ENCODE results near the gene CDC26.
A peak's percentile ranks its signal among the peaks of the same experiment; 100 is the strongest.
"Not testable (repeated sequence)": the region's sequence is repeated elsewhere in the genome, so short reads cannot be mapped to it uniquely, and the experiment has no call there.

The CDC26 gene

GRCh38 chr9:113275157-113276131, at the start of gene CDC26, which contains the start of gene PRPF4:
CDC26 (minus strand) TSS chr9:113275572; CDS start chr9:113272507, 3,065 bp downstream.
PRPF4 (plus strand) TSS chr9:113275658; CDS start chr9:113275744, 86 bp downstream.
- peak; percentile 94 to 96 for DNase-seq

- DNase-seq: no peak
Observed at GRCh38 chr9:113322671-113323070, 47.3 kb upstream of the CDC26 start.

- no peak for DNase-seq
Observed at GRCh38 chr9:113320051-113320450, 44.7 kb upstream of the CDC26 start.

GRCh38 chr9:113319054-113319453, 43.7 kb upstream of the CDC26 start:
- DNase-seq: no peak

GRCh38 chr9:113317777-113318176, 42.4 kb upstream of the CDC26 start:
- DNase-seq: no peak

GRCh38 chr9:113316030-113316429, 40.7 kb upstream of the CDC26 start:
- DNase-seq: no peak

- no peak for DNase-seq
Observed at GRCh38 chr9:113315231-113315630, 39.9 kb upstream of the CDC26 start.

- DNase-seq: no peak
Observed at GRCh38 chr9:113313261-113313660, 37.9 kb upstream of the CDC26 start.

- DNase-seq: no peak
Observed at GRCh38 chr9:113311961-113312360, 36.6 kb upstream of the CDC26 start.

- no peak for DNase-seq
Observed at GRCh38 chr9:113310538-113310937, 35.2 kb upstream of the CDC26 start.

GRCh38 chr9:113309204-113309813, 33.9 kb upstream of the CDC26 start:
- DNase-seq: peak; percentile 3 to 5

GRCh38 chr9:113307396-113307975, 32.1 kb upstream of the CDC26 start:
- DNase-seq: no peak

- DNase-seq: no peak
Observed at GRCh38 chr9:113306566-113306965, 31.2 kb upstream of the CDC26 start.

GRCh38 chr9:113302792-113303418, 27.5 kb upstream of the CDC26 start, which contains the start of gene RNF183:
RNF183 (minus strand) TSS chr9:113303376; CDS start chr9:113298184, 5,192 bp downstream.
- no peak for DNase-seq

- no peak for DNase-seq
Observed at GRCh38 chr9:113301548-113301947, 26.2 kb upstream of the CDC26 start.

GRCh38 chr9:113299800-113300292, 24.5 kb upstream of the CDC26 start:
- no peak for DNase-seq

GRCh38 chr9:113298924-113299770, 23.8 kb upstream of the CDC26 start:
- no peak for DNase-seq

- DNase-seq: no peak
Observed at GRCh38 chr9:113298311-113298710, 22.9 kb upstream of the CDC26 start.

GRCh38 chr9:113296796-113297558, 21.6 kb upstream of the CDC26 start:
- DNase-seq: no peak

GRCh38 chr9:113296247-113296646, 20.9 kb upstream of the CDC26 start:
- DNase-seq: not testable (repeated sequence)

- no peak for DNase-seq
Observed at GRCh38 chr9:113293285-113293878, 18.0 kb upstream of the CDC26 start.

All from activated CD4-positive, alpha-beta T cell treated with anti-CD3 and anti-CD28 coated beads, Interleukin-2, amount 50 U/mL, for 4 hours (primary cell).